Activated CD8-positive, alpha-beta memory T cell treated with anti-CD3 and anti-CD28 coated beads for 48 hours (primary cell): ENCODE measurements around the gene TSEN2.
"Not testable (repeated sequence)": the region's sequence is repeated elsewhere in the genome, so short reads cannot be mapped to it uniquely, and the experiment has no call there.

ENCODE experiments used
- DNase-seq, 3 experiments: peaks; one replicate each; pipeline ENCODE4 v3.0.0-alpha.2; 2020; ENCODE audit warnings: low read depth in 2 of 3, low spot score in 2 of 3

The TSEN2 gene

DNA sequence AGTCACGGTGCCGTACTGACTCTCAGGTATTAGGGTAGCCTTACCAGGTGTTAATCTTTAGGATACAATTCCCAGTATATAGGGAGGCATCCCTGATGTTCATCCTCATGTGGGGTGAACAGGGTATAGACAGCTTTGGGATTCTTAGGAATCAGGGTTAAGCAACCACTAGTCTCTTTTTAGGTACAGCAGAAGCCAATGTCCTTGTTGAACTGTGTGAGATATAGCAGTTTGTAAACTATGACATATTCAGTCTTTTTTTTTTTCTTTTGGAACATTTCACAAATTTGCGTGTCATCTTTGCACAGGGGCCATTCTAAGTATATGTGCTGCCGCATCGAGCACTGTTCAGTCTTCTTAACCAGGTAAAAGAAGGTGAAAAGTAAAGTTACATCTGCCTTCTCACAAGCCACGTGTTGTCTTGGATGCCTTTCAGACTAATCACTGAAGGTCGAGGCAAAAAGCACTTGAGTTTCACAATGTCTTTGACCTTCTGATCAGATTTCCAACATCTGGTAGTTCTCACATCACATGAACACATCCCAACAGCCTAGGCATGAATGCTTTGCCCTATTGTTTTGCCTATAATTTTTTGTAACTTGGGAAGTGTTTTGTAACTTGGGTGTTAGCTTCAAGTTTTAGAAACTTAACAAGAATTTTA, 17.2 kb downstream of the TSEN2 start:
- no peak for DNase-seq

DNA sequence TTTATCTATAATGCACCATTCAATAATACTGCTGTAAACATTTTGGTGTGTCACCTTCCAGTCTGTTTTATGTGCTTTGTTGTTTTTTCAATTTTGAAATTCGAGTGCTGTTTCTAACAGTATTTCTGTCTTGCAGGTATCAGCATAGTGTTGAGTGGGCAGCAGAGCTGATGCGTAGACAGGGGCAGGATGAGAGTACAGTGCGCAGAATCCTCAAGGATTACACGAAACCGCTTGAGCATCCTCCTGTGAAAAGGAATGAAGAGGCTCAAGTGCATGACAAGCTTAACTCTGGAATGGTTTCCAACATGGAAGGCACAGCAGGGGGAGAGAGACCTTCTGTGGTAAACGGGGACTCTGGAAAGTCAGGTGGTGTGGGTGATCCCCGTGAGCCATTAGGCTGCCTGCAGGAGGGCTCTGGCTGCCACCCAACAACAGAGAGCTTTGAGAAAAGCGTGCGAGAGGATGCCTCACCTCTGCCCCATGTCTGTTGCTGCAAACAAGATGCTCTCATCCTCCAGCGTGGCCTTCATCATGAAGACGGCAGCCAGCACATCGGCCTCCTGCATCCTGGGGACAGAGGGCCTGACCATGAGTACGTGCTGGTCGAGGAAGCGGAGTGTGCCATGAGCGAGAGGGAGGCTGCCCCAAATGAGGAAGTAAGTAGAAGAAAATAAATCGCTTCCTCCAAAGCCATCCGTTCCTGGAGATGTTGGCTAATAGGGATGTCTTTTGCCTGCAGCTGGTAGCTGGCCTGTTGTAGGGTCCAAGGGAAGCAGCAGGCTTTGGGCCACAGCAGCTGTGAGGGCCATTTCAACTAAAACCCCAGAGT, 19.1 kb downstream of the TSEN2 start:
- DNase-seq: no peak

DNA sequence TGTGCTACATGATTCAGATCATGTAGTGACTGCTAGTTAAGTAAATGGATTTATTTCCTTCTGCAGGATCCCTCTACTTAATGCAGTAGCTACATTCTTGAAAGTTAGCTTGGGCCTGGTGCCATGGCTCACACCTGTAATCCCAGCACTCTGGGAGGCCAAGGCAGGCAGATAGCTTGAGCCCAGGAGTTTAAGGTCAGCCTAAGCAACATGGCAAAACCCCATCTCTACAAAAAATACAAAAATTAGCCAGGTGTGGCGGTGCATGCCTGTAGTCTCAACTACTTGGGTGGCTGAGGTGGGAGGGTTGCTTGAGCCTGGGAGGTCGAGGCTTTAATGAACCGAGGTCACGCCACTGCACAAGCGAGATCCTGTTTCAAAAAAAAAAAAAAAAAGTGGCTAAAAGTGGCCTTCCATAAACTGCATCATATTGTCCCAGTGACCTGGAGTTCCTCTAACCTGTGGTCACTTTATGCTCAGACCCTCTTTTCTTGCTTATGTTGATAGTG, 22.0 kb downstream of the TSEN2 start:
- no peak for DNase-seq

DNA sequence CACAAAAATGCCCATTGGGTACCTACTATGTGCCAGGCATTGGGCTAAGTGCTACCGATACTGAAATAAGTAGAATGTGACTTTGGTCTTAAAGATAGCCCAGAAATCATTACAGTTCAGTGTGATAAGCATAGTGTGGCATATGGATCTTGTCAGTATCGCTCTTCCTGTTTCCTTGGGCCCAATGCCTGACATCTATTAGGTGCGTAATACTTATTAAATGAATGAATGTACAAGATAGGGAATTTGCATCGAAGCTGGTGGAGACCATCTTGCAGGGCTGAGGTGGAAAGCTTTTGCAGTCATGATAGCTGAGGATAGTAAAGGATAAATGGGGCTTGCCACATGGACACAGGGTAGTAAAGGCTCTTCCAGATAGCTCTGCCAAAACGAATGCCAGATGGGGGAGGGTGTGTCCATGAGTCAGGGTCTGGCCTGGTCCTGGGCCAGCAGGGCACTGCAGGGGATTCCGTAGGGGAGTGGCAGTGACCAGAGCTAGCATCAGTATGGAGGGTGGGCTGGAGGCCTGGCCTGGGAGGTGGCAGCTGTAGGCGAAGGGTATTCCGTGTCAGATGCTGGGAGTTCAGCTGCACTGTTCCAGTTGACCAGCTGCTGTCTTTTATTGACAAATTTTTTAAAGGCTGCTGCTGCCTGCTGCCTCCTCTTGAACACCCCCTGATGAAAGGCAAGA, 23.5 kb downstream of the TSEN2 start:
- DNase-seq: no peak

DNA sequence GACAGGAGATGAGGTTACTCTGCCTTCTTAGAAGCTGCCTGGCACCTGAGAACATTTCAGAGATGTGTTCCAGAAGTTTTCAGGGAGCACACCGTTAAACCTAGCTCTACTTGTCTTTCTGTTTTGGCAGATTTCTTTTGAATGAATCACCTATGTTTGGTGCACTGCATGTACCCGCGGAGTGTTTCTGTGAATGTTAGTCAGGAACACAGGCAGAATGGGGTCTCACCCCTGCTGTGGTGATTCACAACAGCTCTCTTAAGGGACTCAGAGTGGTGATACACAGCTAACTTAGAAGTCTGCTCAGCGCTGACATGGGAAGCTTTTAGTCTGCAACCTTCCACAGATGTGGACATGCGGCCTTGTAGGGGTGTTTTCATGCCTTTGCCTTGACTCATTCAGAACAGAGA, 24.0 kb downstream of the TSEN2 start:
- DNase-seq: no peak

DNA sequence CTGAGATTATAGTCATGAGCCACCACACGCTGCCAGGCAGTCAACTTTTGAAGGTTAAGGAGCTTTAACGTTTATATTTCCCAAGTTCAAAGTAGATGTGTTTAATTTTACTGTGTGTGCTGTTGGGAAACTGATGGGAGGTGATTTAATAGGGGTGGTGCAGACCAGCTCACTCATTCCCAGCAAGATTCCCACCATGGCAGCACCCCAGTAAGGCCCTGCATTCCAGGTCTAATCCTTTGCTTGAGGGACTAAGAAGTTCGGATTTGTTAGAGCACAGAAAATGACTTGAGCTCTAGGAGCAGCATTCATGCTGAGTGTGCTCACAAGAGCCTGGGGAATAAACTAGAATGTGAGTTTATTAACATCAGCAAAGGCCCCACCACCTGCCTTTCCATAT, 25.2 kb downstream of the TSEN2 start:
- no peak for DNase-seq

DNA sequence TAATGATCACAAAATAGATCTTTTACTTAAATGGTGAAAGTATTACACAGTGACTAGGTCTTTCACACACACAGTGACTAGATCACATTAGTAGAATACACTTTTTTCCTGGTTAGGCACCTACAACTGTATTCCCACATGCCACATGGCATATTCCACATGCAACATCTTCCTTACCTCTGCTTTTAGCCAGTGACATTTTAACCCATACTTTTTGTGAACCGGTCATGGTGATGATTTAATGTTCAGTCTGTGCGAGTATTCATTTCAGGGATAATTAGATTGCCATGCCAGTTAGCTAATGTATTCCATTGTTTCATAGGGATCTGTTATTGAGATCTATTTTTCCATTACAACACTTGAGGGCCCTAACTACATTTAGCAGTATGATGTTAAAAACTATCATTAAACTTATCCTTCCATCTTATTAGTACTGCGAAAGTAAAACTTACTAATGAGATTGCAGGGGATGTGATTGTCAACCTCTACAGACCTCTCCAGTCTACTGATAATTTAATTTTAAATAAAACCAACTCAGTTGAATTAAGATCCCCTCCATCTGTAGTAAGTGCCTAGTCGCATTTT, 28.3 kb downstream of the TSEN2 start:
- no peak for DNase-seq

DNA sequence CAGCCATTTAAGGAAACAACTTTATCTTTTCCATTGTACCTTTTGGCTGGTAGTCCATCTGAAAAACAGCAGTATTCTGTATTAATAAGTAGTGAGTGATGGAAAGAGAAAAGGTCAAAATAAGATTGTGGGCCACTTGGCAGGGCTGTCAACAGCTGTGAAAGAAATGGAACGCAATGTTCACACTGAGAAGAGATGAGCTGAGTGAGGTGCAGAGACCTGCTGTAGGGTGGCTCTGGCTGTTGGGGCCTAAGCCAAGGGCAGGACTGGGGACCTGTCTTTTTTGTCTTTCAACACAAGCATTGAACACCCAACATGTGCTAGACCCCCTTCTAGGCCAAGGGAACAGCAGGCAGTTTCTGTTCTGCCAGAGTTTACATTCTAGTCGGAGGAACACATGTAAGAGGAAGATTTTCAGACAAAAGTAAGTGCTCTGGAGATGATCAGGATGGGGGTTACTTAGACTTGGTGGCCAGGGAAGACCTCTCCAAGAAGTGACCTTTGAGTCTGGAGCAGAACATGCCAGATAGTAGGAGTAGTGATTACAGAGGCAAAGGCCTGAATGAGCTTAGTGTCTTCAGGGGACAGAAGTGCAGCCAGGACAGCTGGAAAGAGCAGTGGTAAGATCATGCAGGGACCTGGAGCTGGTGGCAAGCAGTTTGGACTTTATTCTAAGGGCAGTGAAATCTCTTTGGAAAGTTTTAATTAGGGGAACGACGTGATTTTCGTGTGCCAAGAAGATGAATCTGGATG, 29.6 kb downstream of the TSEN2 start:
- DNase-seq: no peak

DNA sequence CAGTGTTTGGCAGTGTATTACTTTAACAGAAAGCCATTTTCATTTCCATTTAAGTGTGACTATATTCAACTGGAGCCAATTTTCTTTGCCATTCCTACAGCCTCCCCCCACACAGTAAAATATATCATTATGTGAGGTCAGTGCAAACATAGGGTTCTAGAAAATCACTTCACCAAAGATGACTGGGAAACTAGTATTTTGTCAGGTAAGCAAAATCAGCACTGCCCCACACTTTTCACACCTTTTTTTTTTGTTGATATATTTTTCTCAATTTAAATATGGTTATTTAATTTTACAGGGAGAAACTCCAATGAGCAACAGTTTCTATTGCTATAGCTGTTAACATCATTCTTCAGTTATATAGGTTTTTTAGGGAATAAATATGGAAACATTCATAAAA, 31.4 kb downstream of the TSEN2 start:
- DNase-seq: no peak

DNA sequence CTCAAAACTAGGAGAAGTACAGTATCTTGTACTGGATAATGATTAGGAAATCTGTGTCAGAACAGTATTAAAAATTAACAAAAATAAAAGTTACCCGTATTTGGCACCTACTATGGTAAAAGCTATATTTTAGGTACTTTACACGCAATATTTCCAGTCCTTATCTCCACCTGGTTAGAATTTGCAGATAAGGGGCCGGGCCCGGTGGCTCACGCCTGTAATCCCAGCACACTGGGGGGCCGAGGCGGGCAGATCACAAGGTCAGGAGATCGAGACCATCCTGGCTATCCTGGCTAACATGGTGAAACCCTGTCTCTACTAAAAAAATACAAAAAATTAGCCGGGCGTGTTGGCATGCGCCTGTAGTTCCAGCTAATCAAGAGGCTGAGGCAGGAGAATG, 32.6 kb downstream of the TSEN2 start:
- no peak for DNase-seq

DNA sequence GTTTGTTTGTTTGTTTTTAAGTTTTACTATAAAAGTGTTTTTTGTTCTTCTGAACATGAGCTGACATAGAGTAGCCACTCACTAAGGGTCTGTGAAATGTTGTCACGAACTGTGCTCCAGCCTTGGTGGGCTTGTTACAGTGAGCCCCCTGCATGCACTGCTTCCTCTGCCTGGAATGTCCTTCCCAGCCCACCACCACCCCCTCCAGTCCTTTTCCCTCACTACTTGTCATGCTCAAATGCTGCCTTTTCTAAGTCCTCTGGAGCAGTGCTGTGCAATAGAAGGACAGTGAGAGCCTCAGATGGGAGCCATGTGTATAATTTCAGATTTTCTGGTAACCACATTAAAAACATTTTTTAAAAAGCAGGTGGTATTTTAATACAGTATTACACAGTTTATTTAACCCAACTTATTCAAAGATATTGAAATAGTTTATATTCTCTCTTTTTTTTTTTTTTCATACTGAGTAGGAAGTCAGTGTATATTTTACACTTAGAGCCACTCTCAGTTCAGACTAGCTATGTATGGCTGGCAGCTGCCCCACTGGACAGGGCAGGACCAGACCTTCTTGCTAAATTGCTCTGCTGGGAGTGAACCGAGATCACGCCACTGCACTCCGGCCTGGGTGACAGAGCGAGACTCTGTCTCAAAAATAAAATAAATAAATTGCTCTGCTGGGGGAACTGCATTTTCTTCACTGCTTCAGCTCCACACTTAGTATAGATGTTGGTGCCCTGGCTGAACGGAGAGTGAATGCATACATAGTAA, 34.2 kb downstream of the TSEN2 start:
- no peak for DNase-seq

DNA sequence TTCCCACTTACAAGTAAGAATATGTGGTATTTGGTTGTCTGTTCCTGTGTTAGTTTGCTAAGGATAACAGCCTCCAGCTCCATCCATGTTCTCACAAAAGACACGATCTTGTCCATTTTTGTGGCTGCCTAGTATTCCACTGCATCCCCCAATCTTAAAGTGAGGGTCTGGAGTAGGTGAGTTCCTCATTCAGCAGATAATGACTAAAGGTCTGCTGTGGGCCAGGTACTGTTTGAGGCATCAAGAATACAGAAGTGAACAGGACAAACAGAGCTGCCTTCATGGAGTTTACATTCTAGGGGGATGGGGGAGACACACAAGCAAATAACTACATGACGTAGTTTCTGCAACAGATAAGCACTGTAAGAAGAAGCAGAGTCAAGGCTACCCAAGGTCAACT, 36.7 kb downstream of the TSEN2 start:
- DNase-seq: no peak

DNA sequence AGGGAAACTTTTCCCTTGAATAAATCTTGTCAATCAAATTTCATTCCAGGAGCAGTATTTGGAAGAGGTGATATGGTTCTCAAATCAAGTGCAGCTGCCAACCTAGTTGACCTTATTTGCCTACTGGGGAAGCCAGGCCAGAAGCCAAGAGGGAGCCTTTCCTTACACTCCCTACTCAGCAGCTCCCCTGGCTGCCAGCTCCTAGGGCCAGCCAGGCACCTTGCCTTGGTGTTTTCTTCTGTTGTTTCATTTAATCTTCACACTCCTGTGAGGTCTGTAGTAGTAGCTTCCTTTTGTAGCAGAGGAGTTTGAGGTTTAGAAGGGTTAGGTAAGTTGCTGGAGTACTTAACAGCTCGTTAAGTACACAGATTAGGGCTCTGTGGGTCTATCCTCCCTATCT, 38.4 kb downstream of the TSEN2 start:
- no peak for DNase-seq

DNA sequence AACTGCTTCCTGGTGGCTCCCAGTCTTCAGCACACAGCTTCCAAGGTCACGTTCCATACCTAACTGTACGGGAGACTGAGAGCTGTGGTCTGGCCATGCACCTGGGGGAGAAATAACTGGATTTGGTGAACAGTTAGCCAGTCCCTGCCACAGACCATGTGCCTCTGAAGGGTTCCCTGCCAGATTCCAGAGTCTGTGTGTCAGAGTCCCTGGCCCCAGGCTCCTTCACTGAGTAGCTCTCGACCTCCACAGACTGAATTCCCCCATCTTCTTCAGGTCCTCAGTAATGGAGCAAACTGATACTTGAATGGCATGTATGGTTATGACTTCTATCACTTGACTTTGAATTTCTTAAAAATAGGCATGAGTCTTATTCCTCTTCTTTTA, 43.5 kb downstream of the TSEN2 start:
- no peak for DNase-seq

DNA sequence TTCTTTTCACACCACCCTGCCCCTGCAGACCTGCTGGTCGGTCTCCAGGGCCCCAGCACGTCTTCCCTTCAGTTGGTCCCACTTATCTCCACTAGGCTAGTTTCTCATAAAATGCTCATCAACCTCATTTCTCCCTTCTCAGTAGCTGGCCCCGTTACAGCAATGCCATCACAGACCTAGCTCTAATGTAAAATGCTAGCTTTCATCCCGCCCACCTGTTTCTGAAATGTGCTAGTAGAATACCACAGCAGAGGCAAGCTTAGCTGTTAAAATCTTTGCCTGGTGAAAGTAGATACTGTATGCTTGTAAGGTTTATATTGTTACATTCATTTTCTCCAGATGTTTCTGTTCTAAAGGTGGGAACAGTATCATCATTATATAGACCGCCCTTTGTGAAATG, 47.9 kb downstream of the TSEN2 start:
- DNase-seq: no peak

DNA sequence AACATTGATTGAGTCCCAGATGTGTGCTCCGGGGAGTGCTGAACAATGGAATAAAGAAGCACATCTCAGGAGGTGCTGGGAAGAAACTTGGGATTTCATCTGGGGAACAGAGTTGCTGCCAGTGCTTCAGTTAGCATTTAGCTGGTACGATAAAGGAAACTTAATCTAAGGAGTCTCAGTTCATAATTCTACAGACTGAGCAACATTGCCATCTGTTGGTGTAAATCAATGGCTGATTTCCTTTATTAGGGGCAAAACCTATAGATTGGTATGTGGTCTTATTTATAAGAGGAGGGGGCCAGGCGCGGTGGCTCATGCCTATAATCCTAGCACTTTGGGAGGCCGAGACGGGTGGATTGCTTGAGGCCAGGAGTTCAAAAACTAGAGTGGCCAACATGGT, 52.1 kb downstream of the TSEN2 start:
- no peak for DNase-seq

DNA sequence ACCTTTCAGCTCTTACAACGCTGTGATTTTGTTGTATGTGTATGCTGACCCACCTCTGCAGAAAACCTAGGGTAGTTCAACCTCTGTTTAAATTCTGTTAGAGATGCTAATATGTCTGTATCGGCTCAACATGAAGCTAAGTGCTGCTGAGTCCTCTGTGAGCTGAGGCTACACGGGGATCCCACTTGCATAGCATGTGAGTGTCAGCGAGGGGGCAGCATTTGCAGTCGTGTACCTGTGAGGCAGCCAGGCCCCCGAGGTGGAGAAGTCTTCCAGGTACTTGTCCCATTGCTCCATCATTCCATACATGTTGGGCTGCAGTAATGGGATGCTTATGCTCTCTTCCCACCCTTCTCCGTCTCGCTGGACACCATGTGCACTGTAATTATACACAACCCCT, 57.3 kb downstream of the TSEN2 start:
- no peak for DNase-seq

DNA sequence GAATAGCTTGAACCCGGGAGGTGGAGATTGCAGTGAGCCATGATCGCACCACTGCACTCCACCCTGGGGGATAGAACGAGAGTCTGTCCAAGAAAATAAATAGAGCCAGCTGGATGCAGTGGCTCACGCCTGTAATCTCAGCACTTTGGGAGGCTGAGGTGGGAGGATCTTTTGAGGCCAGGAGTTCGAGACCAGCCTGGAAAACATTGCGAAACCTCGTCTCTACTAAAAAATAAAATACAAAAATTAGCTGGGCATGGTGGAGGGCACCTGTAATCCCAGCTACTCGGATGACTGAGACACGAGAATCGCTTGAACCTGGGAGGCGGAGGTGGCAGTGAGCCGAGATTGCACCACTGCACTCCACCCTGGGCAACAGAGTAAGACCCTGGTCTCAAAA, 59.2 kb downstream of the TSEN2 start:
- not testable (repeated sequence) for DNase-seq

DNA sequence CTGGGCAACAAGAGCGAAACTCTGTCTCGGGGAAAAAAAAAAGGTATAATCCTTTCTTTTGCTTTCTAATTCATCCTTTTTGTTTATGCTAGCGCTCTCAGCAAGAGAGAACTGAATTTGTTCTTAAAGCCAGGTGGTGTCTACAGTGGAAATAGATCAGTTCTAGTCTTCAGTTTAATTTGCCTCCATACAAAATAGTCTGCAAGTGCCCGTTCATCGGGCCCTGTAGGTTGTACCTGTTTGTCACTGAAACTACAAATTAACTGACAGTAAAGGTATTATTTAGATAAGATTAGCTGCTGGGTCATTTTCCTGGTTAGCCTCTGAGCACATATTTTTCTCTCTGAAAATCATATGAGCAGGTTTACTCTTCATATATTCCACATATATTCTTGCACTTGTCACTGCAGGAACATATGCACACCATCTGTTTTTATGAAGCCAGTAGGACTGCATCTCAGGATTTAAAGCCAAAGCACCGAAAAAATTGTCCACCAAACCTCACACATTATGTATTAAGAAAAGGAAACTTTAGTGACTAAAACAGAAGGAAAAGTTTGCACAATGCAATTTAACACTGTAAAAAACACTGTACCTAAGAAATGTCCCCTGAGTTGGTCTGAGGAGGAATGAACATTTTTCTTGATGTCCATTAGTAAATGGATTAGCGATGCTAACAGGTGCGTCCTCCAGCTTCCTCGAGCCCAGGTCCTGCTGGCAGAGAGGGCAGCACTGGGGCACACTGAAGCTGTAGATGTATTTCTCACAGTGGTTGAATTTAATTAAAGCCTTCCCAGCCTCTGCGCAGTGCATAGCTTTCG, 60.6 kb downstream of the TSEN2 start:
- no peak for DNase-seq

DNA sequence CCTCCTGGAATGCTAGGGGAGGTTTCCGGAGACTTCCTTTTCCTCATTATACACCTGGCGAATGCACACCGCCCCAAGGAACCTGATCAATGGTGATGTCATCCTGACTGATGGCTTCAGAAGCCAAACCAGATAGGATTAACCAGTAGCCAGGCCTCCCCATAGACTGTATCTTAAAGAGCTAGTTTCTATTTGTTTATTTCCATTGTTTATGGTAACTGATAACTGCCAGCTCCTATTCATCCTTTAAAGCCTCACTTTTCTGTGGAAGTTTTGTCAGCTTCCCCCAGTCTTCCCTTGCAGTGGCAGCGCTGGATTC, 61.2 kb downstream of the TSEN2 start, which contains the start of gene MKRN2OS:
Gene MKRN2OS (minus strand): TSS at position 27 of the 319 bp plus-strand sequence. CDS start 35 bp downstream, outside the sequence.
- DNase-seq: no peak
